Hepatic stellate cell (primary cell): ENCODE results near the gene PBX4.

Experiments used
- DNase-seq: peaks from one replicate; pipeline ENCODE4 v3.0.0; 2011; ENCODE audit warnings: low spot score

The PBX4 gene

GRCh38 chr19:19553670-19554069 is 64.8 kb downstream of the PBX4 start:
- no peak for DNase-seq

- peak; percentile 97 for DNase-seq
These were observed 65.7 kb downstream of the PBX4 start for GRCh38 chr19:19552798-19553197.

GRCh38 chr19:19551853-19552192 is 66.7 kb downstream of the PBX4 start:
- DNase-seq: no peak

GRCh38 chr19:19550972-19551852 is 67.3 kb downstream of the PBX4 start:
- no peak for DNase-seq

GRCh38 chr19:19550485-19550929 is 68.0 kb downstream of the PBX4 start:
- no peak for DNase-seq

- no peak for DNase-seq
These were observed 68.6 kb downstream of the PBX4 start for GRCh38 chr19:19549804-19550464.

GRCh38 chr19:19548915-19549759 is 69.3 kb downstream of the PBX4 start:
- no peak for DNase-seq

- DNase-seq: no peak
These were observed 70.7 kb downstream of the PBX4 start for GRCh38 chr19:19547674-19548336.

- DNase-seq: no peak
These were observed 71.7 kb downstream of the PBX4 start for GRCh38 chr19:19546751-19547162.

- DNase-seq: no peak
These were observed 72.8 kb downstream of the PBX4 start for GRCh38 chr19:19545707-19546106.

GRCh38 chr19:19544954-19545591 is 73.4 kb downstream of the PBX4 start:
- no peak for DNase-seq

GRCh38 chr19:19544257-19544953 is 74.1 kb downstream of the PBX4 start:
- no peak for DNase-seq

- DNase-seq: no peak
These were observed 74.8 kb downstream of the PBX4 start for GRCh38 chr19:19543640-19544039.

GRCh38 chr19:19543101-19543500 is 75.4 kb downstream of the PBX4 start:
- no peak for DNase-seq

GRCh38 chr19:19542507-19542906 is 76.0 kb downstream of the PBX4 start:
- no peak for DNase-seq

GRCh38 chr19:19541616-19542015 is 76.9 kb downstream of the PBX4 start:
- no peak for DNase-seq

GRCh38 chr19:19540715-19541515 is 77.6 kb downstream of the PBX4 start:
- DNase-seq: no peak

- DNase-seq: no peak
These were observed 78.3 kb downstream of the PBX4 start for GRCh38 chr19:19540064-19540714.

GRCh38 chr19:19539698-19540063 is 78.8 kb downstream of the PBX4 start:
- no peak for DNase-seq

GRCh38 chr19:19538785-19539166 is 79.7 kb downstream of the PBX4 start:
- DNase-seq: no peak
